HG03280 (cell line): ENCODE measurements around the gene PDCD1.

Source experiments
- ATAC-seq: cut with Tn5 transposase; IDR thresholded peaks from one replicate; pipeline ENCODE4 v1.9.1; 2021; ENCODE audit warnings: mild to moderate bottlenecking, moderate library complexity; ENCODE audit not compliant: unreplicated experiment

PDCD1 gene

DNA sequence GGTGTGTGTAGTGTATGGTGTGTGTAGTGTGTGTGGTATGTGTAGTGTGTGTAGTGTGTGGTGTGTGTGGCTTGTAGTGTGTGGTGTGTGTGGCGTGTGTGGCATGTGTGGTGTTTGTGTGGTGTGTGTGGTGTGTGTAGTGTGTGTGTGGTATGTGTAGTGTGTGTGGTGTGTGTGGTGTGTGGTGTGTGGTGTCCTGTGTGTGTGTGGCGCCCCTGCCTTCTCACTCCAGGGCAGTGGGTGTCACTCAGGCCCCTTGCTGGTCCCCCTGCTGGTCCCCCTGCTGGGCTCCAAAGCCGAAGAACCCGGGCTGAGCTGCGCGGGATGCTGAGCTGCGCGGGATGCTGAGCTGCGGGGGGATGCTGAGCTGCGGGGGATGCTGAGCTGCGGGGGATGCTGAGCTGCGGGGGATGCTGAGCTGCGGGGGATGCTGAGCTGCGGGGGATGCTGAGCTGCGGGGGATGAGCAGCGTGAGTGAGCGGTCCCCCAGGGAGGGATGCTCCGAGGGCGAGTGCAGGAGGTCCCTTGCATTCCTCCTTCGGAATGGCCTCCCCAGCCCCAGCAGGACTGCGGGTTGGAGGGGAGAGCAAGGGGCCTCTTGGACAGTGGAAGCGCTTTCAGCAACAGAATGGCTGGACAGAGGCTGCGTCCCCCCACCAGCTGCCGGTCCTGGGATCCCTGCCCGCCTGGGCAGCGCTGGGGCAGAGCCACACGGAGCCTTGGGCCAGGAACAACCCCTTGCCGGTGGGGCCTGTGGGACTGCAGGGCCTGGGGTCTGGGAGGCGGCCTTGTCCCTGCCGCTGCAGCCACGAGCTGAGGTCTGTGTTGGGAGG is 7.5 kb upstream of the PDCD1 start:
- ATAC-seq = no peak

GRCh38 chr2:241865416-241865956 is 6.8 kb upstream of the PDCD1 start:
- ATAC-seq = no peak

GRCh38 chr2:241864850-241865213 is 6.1 kb upstream of the PDCD1 start:
- no peak for ATAC-seq

DNA sequence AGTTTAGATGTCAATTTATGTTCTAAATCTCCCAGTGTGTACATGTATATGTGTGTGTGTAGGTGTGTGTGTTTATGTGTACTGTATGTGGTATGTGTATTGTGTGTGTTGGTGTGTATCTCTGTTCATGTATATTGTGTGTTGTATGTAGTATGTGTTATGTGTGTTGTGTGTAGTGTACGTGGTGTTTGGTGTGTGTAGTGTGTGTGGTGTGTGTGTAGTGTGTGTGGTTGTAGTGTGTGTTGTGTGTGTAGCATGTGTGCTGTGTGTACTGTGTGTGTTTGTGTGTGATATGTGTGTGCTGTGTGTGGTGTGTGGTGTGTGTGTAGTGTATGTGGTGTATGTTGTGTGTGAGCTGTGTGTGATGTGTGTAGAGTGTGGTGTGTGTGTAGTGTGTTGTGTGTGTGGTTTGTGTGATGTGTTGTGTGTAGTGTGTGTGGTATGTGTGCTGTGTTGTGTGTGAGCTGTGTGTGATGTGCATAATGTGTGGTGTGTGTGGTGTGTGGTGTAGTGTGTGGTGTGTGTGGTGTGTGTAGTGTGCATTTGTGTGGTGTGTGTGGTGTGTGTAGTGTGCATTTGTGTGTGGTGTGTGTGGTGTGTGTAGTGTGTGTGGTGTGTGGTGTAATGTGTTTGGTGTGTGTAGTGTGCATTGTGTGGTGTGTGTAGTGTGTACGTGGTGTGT is 5.6 kb upstream of the PDCD1 start:
- no peak for ATAC-seq

- no peak for ATAC-seq
These were observed 4.9 kb upstream of the PDCD1 start for GRCh38 chr2:241863536-241863954.

DNA sequence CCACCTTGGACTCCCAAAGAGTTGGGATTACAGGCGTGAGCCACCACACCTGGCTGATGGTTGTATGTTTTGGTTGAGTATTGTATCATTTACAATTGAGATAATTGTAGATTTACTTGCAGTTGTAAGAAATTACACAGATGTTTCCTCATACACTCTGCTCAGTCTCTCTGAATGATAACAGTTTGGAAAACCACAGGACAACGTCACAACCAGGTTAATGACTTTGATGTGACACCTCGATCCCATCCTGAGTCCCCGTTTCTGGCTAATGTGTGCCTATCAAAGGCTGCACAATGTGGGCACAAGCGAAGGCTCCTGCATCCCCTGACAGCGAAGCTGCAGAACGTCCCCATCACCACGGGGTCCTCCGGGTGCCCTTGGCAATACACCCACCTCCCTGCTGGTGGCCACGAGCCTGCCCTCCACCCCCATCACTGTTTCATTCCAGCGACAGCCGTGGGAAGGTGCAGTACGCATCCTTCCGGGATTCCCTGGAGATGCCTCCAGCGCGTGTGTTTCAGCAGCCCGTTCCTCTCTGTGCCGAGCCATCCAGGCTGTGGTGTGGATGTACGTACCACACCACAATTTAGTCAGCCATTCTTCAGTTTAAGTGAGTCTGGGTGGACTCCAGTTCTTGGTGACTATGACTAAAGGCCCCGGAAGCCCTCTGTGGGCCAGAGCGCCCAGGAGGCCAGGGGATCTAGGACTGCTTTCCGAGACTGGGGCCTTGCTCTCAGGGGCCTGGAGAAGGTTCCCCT is 4.3 kb upstream of the PDCD1 start:
- no peak for ATAC-seq

DNA sequence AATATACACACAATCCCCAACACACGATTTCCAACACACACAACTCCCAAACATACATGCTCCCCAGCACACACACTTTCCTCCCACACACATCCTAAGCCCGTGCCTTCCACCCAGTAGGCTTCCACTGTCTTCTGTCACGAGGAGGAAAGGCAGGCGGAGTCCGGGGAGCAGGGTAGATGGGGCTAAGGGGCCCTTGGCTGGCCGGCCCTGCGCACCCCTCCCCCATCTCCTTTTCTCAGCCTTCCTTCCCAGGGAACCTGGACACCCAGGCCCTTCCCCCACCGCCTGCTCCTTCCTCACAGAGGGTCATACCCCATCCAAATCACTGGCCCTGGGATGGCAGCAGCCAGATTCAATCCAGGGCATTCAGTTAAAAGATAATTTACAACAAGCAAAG is 3.4 kb upstream of the PDCD1 start:
- ATAC-seq = no peak

GRCh38 chr2:241861264-241861663 is 2.6 kb upstream of the PDCD1 start:
- ATAC-seq = no peak

GRCh38 chr2:241860184-241861078 is 1.7 kb upstream of the PDCD1 start:
- ATAC-seq = no peak

- ATAC-seq = no peak
These were observed 916 bp upstream of the PDCD1 start for GRCh38 chr2:241859436-241860183.

- ATAC-seq = no peak
These were observed 332 bp upstream of the PDCD1 start for GRCh38 chr2:241859017-241859435.

DNA sequence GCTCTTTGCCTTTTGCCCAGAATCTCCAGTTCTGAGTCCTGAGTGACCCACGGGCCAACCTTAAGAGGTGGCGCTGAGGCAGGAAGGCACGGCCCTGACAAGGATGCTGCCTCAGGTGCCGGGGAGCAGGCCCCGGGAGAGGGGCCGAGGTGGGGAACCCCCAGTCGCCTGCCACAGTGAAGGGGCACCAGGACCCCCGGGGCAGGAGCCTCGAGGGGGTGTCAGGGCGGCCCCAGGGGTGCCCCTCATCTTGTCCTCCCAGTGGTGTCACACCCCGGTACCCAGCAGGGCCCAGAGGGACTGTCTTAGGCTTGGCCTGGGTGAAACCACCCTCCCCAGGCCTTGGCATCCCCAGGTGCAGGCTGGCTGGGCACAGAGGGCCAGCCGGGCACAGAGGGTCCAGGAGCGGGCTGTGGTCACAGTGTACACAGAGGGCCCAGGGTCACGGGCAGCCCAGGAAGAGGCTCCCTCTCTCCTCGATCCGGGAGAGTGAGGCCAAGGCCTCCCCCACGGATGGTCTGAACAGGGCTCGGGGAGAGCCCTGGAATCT is 1.0 kb downstream of the PDCD1 start:
- ATAC-seq = no peak

DNA sequence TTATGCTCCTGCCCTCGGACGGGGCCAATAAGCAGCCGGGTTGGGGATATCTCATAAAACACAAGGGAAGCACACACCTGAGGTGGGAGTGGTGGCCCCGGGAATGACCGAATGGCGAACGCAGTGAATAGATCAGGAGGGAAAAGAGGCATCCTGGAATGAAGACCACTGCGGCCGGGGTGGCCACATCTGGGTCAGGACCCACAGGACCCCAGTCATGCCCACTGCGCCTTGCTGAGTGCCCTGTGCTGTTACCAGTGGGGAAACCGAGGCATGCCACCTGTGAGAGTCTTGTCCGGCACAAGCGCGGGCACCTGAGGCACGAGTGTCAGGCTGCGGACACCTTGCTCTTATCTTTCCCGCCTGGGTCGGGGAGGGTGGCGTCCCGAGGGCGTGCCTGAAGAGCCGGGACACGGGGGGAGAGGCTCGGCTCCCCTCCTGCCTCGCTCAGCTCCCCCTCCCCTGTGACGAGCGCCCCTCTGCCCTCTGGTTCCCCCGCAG is 1.6 kb downstream of the PDCD1 start:
- no peak for ATAC-seq

GRCh38 chr2:241855888-241856422 is 2.7 kb downstream of the PDCD1 start:
- no peak for ATAC-seq

DNA sequence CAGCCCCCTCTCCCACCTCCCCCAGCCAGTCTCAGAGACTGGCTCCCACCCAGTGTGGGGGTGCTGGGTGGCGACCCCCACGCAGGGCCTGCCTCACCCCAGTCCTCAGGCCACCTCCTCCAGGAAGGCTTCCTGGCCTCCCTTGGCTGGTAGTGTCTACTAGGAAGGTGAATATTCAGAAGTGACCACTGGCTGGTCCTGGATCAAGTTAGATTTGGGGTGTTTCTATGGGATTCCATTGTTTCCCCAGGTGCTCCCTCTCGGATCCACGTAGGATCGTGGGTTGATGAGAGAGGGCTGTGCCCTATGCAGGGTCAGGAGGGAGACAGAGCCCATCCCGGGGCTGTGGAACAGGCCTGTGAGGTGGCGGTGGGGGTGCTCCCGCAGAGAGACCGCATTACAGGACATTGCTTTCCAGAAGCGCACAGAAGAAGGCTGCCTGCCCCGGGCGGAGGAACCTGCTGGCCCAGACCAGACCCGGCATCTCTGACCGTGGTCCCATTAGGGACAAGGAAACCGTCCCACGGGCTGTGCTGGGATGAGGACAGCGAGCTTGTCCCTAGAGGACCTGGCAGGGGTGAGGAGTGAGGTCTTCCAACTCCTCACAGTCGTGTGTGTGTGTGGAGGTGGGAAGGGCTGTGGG is 3.3 kb downstream of the PDCD1 start:
- ATAC-seq = no peak

- no peak for ATAC-seq
These were observed 4.1 kb downstream of the PDCD1 start for GRCh38 chr2:241854342-241855244.

- no peak for ATAC-seq
These were observed 4.9 kb downstream of the PDCD1 start for GRCh38 chr2:241853651-241854341.
